ENCODE measurements around the gene RBSN. TPM values are rescaled to one million over a fixed set of nuclear protein-coding genes. Genes with fewer than 3 reads are reported as not detected.

Gene RBSN
- total RNA-seq, 1 experiment from 2014 or later = 18.4 TPM

DNA sequence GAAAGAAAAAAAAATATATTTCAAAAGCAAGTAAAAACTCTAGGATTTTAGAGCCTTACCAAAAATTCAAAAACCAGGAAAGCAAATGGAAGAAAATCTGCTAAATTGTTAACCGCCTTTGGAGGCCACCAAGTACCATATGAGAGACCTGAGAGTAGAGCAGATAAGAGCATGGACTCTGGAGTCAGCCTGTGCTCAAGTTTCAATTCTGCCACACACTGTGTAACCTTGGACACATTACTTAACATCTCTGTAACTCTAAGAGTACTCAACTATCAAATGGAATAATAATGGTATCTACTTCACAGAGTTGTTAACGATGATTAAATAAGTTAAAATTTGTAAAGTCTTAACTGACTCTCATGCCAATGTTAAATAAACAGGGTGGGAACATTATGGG lies 12.7 kb downstream of the RBSN start:
- Histone ChIP-seq H3K9me2 (ENCODE audit: insufficient read depth) (no peaks in the 10 kb centered on the region), H3K27ac (ENCODE audit: low read depth, low read length) (no peak overlapping the region), H3K36me3 (ENCODE audit: control insufficient read depth in 1 of 2, insufficient read depth in 2 of 2, low read length in 2 of 2) (peaks cover 19 to 22% of the 10 kb centered on the region in 2 experiments; a peak in 3 of 4 replicates), H3K27me3 (ENCODE audit: insufficient read depth, low read length) (no peaks in the 10 kb centered on the region), H2AFZ (ENCODE audit: low read depth, low read length, poor library complexity, severe bottlenecking) (no peak overlapping the region), H3K9me3 (ENCODE audit: control insufficient read depth in 1 of 2, insufficient read depth in 1 of 2, low read depth in 1 of 2, low read length in 2 of 2) (no peaks in the 10 kb centered on the region), H3K4me2 (ENCODE audit: low read length) (no peak overlapping the region), H3K4me3 (replicated peaks in 1 of 2; ENCODE audit: low read depth in 1 of 2, low read length in 2 of 2) (no peak overlapping the region), H4K20me1 (ENCODE audit: insufficient read depth) (no peaks in the 10 kb centered on the region), H3K79me2 (ENCODE audit: insufficient read depth, low read length) (no peaks in the 10 kb centered on the region), H3K4me1 (ENCODE audit: control insufficient read depth in 1 of 2, insufficient read depth in 2 of 2, low read length in 2 of 2) (no peaks in the 10 kb centered on the region), H3K9ac (ENCODE audit: low read length) (no peak overlapping the region)
- ATAC-seq (no peak), DNase-seq (ENCODE audit: low read depth, low spot score) (no peak)
- BruUV-seq (replicated peaks) = no TSS peak
- CTCF ChIA-PET = no interaction called here
- intact Hi-C loops (cut with micrococcal nuclease) = no loop called here
- TF ChIP-seq POLR2A (IDR thresholded peaks at IDR 0.05; ENCODE audit: borderline replicate concordance, extremely low read depth, insufficient read depth, insufficient read length) (no peak), ZFX (IDR thresholded peaks at IDR 0.05) (no peak), FOSL1 (IDR thresholded peaks at IDR 0.05; ENCODE audit: low read depth) (no peak), ELF1 (IDR thresholded peaks at IDR 0.05; ENCODE audit: borderline replicate concordance, low read depth) (no peak)
- POLR2A ChIA-PET = no interaction called here
- RAD21 ChIA-PET (ENCODE audit: low non-redundant PET in 1 of 2, low total read pairs in 2 of 2, uncharacterized antibody in 2 of 2, unreplicated experiment in 2 of 2) = no interaction called here

DNA sequence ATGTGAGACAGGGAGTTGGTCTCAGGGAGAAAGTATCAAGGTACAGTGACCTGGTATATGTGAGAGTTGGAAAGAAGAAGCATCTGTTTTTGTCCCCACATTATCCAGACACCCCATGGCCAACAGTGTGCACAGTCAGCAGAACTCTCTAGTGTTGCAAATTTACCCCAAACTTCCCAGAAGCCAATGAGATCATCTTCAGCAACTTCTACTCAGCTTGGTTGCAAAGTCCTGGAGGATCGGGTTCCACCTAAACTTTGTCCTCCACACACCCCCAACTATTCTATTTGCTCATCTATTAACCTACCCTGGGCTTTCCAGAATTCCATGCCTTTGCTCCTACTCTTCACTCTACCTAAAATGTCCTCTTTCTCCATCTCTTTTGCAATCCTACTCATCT lies 15.7 kb downstream of the RBSN start:
- DNase-seq (ENCODE audit: low read depth, low spot score) (no peak), ATAC-seq (no peak)
- ChIA-PET RAD21 (ENCODE audit: low non-redundant PET in 1 of 2, low total read pairs in 2 of 2, uncharacterized antibody in 2 of 2, unreplicated experiment in 2 of 2) (no interaction called here), CTCF (no interaction called here), POLR2A (no interaction called here)
- no peak overlapping the region for H3K9ac ChIP-seq (ENCODE audit: low read length)
- H3K4me2 ChIP-seq (ENCODE audit: low read length) = no peak overlapping the region
- no peak overlapping the region for H3K27ac ChIP-seq (ENCODE audit: low read depth, low read length)
- no peak overlapping the region for H3K4me3 ChIP-seq (replicated peaks in 1 of 2; ENCODE audit: low read depth in 1 of 2, low read length in 2 of 2)
- intact Hi-C loops (cut with micrococcal nuclease) = no loop called here
- no peaks in the 10 kb centered on the region for H3K4me1 ChIP-seq (ENCODE audit: control insufficient read depth in 1 of 2, insufficient read depth in 2 of 2, low read length in 2 of 2)
- H3K36me3 ChIP-seq (ENCODE audit: control insufficient read depth in 1 of 2, insufficient read depth in 2 of 2, low read length in 2 of 2) = peaks cover 8 to 25% of the 10 kb centered on the region in 2 experiments; a peak in 3 of 4 replicates
- H2AFZ ChIP-seq (ENCODE audit: low read depth, low read length, poor library complexity, severe bottlenecking) = no peak overlapping the region
- H3K27me3 ChIP-seq (ENCODE audit: insufficient read depth, low read length) = no peaks in the 10 kb centered on the region
- H3K9me3 ChIP-seq (ENCODE audit: control insufficient read depth in 1 of 2, insufficient read depth in 1 of 2, low read depth in 1 of 2, low read length in 2 of 2) = no peaks in the 10 kb centered on the region
- no TSS peak for BruUV-seq (replicated peaks)
- TF ChIP-seq ZFX (IDR thresholded peaks at IDR 0.05) (no peak), CEBPB (IDR thresholded peaks at IDR 0.05; ENCODE audit: low read depth) (no peak)
- no peaks in the 10 kb centered on the region for H3K79me2 ChIP-seq (ENCODE audit: insufficient read depth, low read length)
- H4K20me1 ChIP-seq (ENCODE audit: insufficient read depth) = no peaks in the 10 kb centered on the region
- H3K9me2 ChIP-seq (ENCODE audit: insufficient read depth) = no peaks in the 10 kb centered on the region

All from HCT116 (cell line).